GM19455 (cell line): ENCODE results near the gene SLC9A1.

ENCODE experiments used
- ATAC-seq: cut with Tn5 transposase; IDR thresholded peaks from one replicate; pipeline ENCODE4 v1.9.1; 2021; ENCODE audit not compliant: unreplicated experiment

Gene SLC9A1

GRCh38 chr1:27152004-27152828 is 2.7 kb downstream of the SLC9A1 start:
- ATAC-seq = no peak

DNA sequence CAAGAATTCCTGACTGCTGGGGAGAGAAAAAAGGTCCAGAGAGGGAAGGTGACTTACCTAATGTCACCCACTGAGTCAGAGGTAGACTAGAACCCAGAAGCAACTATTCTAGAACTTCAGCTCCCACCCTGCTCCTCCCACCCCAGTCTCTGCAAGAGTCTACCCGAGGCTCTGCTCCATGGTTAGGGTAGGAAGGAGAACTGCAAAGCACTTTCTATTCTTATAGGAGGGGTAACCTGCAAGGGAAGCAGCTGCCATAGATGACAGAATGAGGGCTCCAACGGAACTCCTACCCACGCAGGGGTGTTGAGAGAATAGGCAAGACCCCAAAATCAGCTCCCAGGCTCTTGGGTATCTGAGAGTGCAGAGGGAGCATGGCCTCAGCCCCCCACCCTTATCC is 4.3 kb downstream of the SLC9A1 start:
- ATAC-seq = no peak

DNA sequence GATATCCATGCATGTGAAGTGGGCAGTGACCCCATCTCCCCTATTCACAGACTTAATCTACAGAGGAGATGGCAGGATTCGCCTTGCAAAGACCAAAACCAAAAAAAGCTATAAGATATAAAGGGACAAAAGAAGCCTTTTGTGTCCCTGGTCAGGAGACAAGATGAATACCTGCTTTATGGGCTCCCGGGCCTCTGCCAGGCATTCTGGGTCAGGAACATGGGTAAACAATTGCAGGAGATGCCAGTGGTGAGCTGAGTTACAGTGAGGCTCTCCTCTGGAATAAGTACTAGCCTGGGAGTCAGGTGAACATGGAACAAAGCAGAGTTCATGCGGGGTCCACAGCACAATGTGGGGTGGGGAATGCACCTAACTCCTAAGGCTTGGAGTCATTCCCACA is 4.7 kb downstream of the SLC9A1 start:
- ATAC-seq = no peak

DNA sequence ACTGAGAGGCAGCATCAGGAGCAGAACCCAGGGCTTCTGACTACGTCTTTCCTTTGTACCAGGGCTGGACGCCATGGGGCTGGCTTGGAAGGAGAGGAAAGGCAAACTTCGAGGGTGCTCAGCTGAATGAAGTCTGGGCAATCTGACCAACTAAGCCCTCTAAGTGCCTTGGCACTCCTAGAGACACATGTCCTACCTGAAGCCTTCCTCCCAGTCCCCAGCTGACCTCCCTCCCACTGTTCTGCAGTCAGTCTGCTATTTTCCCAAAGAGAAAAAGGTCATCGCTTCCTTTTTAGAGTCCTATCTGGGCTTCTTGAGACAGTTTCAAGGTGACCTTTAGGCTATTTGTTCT is 5.2 kb downstream of the SLC9A1 start:
- no peak for ATAC-seq

GRCh38 chr1:27149084-27149761 is 5.7 kb downstream of the SLC9A1 start:
- ATAC-seq = no peak

DNA sequence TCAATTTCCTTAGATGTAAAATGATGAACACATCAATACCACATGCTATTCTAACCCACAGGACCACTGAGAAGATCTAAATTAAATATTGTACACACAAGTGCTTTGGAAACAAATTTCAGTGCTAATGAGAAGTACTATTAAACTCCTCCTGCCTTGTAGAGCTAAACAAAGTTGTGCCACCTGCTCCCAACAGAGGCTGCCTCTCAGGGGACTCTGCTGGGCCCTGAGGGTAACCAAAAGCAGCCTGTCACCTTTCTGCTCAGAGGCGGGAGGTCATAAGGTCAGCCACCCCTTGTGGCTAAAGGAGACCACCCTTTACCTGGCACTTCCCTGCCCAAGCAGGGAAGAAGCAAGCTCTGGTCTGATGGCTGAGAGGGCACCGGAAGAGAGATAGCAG is 6.3 kb downstream of the SLC9A1 start:
- ATAC-seq = no peak

- ATAC-seq = no peak
Measured at GRCh38 chr1:27147842-27148518, 6.9 kb downstream of the SLC9A1 start.

DNA sequence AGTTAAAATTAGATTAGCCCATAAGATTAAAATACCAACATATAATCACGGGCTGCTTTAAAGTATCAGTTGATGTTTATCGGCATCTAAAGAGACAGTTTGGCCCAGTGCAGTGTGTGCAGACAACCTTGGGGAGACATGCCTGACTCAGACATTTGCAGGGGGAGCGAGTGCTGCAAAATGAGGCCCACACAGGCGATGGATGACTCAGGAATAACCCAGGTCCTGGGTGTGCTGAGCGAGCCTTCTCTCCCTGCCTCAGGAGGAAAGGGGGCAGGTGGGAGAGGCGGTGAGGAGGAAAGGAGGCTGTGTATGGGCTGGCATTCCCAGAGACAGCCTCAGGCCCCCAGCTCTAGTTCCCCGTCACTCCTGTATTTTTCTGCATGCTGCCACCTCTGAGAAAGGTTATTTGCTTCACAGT is 9.0 kb downstream of the SLC9A1 start:
- ATAC-seq = no peak

GRCh38 chr1:27144920-27145661 is 9.8 kb downstream of the SLC9A1 start:
- ATAC-seq = no peak

- no peak for ATAC-seq
Measured at GRCh38 chr1:27144049-27144748, 10.7 kb downstream of the SLC9A1 start.

- ATAC-seq = no peak
Measured at GRCh38 chr1:27143401-27143800, 11.5 kb downstream of the SLC9A1 start.

GRCh38 chr1:27142464-27142863 is 12.5 kb downstream of the SLC9A1 start:
- ATAC-seq = no peak

GRCh38 chr1:27141266-27142003 is 13.5 kb downstream of the SLC9A1 start:
- no peak for ATAC-seq

DNA sequence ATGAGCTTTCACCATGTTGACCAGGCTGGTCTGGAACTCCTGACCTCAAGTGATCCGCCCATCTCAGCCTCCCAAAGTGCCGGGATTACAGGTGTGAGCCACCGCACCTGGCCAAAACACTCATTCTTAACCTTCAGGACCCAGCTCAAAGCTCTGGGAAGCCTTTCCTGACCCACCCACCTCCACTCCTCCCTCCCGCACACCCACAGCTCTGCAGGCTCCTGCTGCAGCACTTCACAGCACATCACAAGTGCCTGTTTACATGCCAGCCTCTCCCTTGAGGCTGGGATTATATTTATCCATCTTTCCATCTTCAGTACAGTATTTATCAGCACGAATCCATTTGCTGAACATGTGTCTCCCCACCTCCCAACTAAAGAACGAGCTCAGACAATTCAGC is 14.9 kb downstream of the SLC9A1 start:
- no peak for ATAC-seq

GRCh38 chr1:27138927-27139326 is 16.0 kb downstream of the SLC9A1 start:
- no peak for ATAC-seq

DNA sequence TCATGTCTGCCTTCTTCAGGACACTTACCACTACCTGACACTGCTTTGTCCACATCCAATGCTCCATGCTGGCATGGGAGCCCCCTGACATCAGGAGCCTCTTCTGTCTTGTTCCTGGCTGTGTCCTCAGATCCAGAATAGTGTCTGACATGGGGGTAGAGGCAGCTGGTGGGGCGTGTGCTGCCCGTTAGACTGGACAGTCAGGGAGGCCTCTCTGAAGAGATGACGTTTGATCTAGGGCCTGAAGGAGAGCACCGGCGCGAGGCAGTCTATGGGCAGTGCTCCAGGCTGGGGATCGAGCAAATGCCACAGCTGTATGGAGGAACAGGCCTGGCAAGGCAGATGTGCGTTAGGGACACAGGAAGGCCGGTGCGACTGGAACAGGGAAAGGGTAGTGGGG is 16.6 kb downstream of the SLC9A1 start:
- ATAC-seq = no peak

GRCh38 chr1:27137544-27138075 is 17.3 kb downstream of the SLC9A1 start:
- ATAC-seq = no peak

DNA sequence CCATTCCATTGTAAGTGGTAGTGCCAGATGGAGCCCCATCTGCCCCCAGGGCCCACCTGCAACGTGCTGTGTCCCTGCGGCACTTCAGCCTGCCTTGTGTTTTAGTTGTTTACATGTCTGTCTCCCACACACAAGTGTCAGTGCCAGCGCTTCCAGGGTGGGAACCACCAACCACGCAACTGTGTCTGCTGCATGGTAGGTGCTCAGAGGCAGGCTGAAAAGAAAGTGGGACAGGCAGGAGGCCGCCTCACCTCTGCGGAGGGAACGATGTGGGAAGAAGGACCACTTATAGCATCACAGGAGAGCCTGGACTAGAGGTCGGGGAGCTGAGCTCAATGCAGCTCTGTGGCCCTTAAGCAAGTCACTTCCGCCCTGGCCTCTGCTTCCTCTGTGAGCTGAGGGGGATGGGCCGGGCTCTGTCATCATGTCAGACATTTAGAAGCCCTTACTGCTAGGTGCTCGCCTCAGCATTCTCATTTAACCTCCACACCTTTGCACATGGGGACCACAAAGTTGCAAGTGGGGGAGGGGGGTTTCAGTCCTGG is 17.9 kb downstream of the SLC9A1 start:
- ATAC-seq = no peak

GRCh38 chr1:27136236-27136551 is 18.7 kb downstream of the SLC9A1 start:
- no peak for ATAC-seq
